ENCODE measurements around the gene GRIN1. TPM values are rescaled to one million over a fixed set of nuclear protein-coding genes. Genes with fewer than 3 reads are reported as not detected.

The GRIN1 gene
- total and polyA plus RNA-seq, 2 of the 13 experiments (the other 11 are each of a cell fraction or from before 2014, with no cell fraction given), result 0.13 TPM; not detected in 1

- TF ChIP-seq ZFP91 (CRISPR knock-in tag; IDR thresholded peaks at IDR 0.05; ENCODE audit: borderline replicate concordance) (peak; percentile 47; the same call in 1 of the 2 replicates), SALL1 (CRISPR knock-in tag; IDR thresholded peaks at IDR 0.05) (peak; percentile 76), KAT7 (CRISPR knock-in tag; IDR thresholded peaks at IDR 0.05; ENCODE audit: borderline replicate concordance) (peak; percentile 30; the same call in 1 of the 2 replicates), TERF1 (CRISPR knock-in tag; IDR thresholded peaks at IDR 0.05) (no peak), CREB1 (IDR thresholded peaks at IDR 0.05) (peak; percentile 54; the same call in 1 of the 2 replicates), CREB1 (CRISPR knock-in tag; IDR thresholded peaks at IDR 0.05) (no peak), ZNF816 (CRISPR knock-in tag; IDR thresholded peaks at IDR 0.05; ENCODE audit: borderline replicate concordance) (peak; percentile 37; the same call in 1 of the 2 replicates), CSRNP1 (CRISPR knock-in tag; IDR thresholded peaks at IDR 0.05) (peak; percentile 57; the same call in 1 of the 2 replicates), GRHL1 (CRISPR knock-in tag; conservative IDR thresholded peaks at IDR 0.05) (no peak), YEATS4 (CRISPR knock-in tag; IDR thresholded peaks at IDR 0.05; ENCODE audit: borderline replicate concordance) (peak; percentile 37), ZMYM3 (CRISPR knock-in tag; IDR thresholded peaks at IDR 0.05) (no peak), DNMT3B (CRISPR knock-in tag; conservative IDR thresholded peaks at IDR 0.05) (0 out of 2 replicates have a peak, but pooled peaks have one; percentile 48), IRX3 (CRISPR knock-in tag; IDR thresholded peaks at IDR 0.05; ENCODE audit: borderline replicate concordance, low read depth) (peak; percentile 3; the same call in 1 of the 2 replicates), KDM4B (CRISPR knock-in tag; IDR thresholded peaks at IDR 0.05) (no peak), ZNF614 (CRISPR knock-in tag; IDR thresholded peaks at IDR 0.05; ENCODE audit: borderline replicate concordance) (peak; percentile 61; the same call in 1 of the 2 replicates)
Measured at GRCh38 chr9:137129456-137130175, 9.3 kb upstream of the GRIN1 start (continued).

Measured in HepG2 (cell line).